Colonic mucosa (tissue), 4 donors: ENCODE measurements around the gene CROCC2. TPM values are rescaled to one million over a fixed set of nuclear protein-coding genes. Genes with fewer than 3 reads are reported as not detected.

Experiments used
- DNase-seq: peaks from one replicate; pipeline ENCODE4 v3.0.0-alpha.2; 2020
- H3K27ac ChIP-seq: fragments of 200-600 bp; one replicate; pipeline ENCODE4 v1.8.0; 2021
- H3K27me3 ChIP-seq: fragments of 200-600 bp; one replicate; pipeline ENCODE4 v1.8.0; 2021
- H3K36me3 ChIP-seq: fragments of 200-600 bp; one replicate; pipeline ENCODE4 v1.8.0; 2021
- H3K4me1 ChIP-seq: fragments of 200-600 bp; one replicate; pipeline ENCODE4 v1.8.0; 2021; ENCODE audit warnings: mild to moderate bottlenecking
- H3K4me3 ChIP-seq: fragments of 200-600 bp; one replicate; pipeline ENCODE4 v1.8.0; 2021
- H3K9ac ChIP-seq, 2 donors: one replicate each; pipeline ENCODE4 v1.7.0; 2013; ENCODE audit warnings: control low read depth in 2 of 2, low read depth in 2 of 2, low read length in 2 of 2
- H3K9me3 ChIP-seq: fragments of 200-600 bp; one replicate; pipeline ENCODE4 v1.8.0; 2021
- CTCF ChIP-seq: fragments of 200-600 bp; IDR thresholded peaks from one replicate; pipeline ENCODE4 v1.8.0; 2022; ENCODE audit warnings: antibody characterized with exemption, mild to moderate bottlenecking
- intact Hi-C: fragments of 100-400 bp; cut with DNase I; formaldehyde crosslinking; loops from one replicate; pipeline ENCODE4 v1.14.1; 2022
- total RNA-seq, 2 donors: library from RNA; stranded (reverse); fragmentation: NEBNext Ultra II Directional in 1 of 2; extraction: Animal tissue kit (Norgen Biotek cat#: 25700) in 1 of 2; gene quantifications; one replicate each; pipeline ENCODE4 v1.2.1, GENCODE V29; 2021
- donor health status: healthy.
- donor health status: DM: no; HTN: no; CAD: no.
- donor health status: DM: no; HTN: no; CAD: no.

CROCC2 gene
- total RNA-seq, 2 donors from 2014 or later: 0.05 TPM; not detected in 1

DNA sequence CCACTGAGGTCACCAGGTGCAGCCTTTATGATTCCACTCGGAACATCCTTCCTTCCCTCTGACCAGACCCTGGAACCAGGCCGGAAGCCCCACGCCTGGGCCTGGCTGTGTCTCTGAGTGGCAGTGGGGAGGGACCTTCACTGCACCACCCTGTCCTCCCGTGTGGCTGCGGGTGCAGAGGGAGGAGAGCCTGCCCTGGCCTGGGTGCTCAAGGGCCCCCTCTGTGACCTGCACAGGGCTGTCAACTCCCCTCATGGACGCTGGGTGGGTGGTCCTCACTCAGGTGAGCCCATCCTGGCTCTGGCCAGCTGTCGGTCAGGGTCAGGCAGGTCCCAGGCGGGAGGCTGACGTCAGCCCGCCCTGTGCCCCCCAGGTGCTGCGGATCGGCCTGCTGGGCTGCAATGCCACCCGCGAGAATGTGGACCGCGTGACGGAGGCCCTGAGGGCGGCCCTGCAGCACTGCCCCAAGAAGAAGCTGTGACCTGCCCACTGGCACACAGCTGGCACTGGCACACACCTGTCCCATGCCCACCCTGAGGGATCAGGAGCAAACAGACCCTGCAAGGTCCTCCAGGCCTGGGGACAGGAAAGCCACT is 27.7 kb upstream of the CROCC2 start:
- intact Hi-C loops: no loop called here
- peaks cover 16% of the 10 kb centered on the region for H3K4me1 ChIP-seq
- TF ChIP-seq CTCF: no peak
- no peaks in the 10 kb centered on the region for H3K36me3 ChIP-seq
- no peak overlapping the region for H3K27ac ChIP-seq
- no peak overlapping the region for H3K9ac ChIP-seq
- DNase-seq: no peak
- H3K9me3 ChIP-seq: no peaks in the 10 kb centered on the region
- H3K27me3 ChIP-seq: no peaks in the 10 kb centered on the region
- no peak overlapping the region for H3K4me3 ChIP-seq

DNA sequence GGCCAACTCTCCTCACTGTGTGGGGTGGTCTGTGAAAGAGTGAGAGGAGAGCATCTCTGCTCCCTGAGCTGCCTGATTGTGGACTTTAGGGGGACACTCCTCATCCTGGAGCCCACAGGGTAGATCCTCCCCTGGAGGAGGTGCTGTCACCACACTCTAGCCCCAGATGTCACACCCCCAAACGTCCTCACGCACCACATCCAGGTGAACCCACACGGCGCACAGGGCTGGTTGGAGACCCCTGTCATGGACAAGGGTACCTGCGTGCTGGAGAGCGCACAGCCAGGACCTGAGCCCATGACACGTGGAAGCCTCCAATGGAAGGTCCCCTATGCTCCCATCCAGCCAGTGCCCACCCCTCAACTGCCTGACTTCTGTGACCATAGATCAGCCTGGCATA is 27.0 kb upstream of the CROCC2 start:
- intact Hi-C loops: no loop called here
- H3K4me3 ChIP-seq: no peak overlapping the region
- H3K4me1 ChIP-seq: peaks cover 16% of the 10 kb centered on the region
- H3K9ac ChIP-seq: no peak overlapping the region
- no peaks in the 10 kb centered on the region for H3K36me3 ChIP-seq
- H3K9me3 ChIP-seq: no peaks in the 10 kb centered on the region
- DNase-seq: no peak
- H3K27me3 ChIP-seq: no peaks in the 10 kb centered on the region
- no peak for TF ChIP-seq CTCF
- no peak overlapping the region for H3K27ac ChIP-seq

DNA sequence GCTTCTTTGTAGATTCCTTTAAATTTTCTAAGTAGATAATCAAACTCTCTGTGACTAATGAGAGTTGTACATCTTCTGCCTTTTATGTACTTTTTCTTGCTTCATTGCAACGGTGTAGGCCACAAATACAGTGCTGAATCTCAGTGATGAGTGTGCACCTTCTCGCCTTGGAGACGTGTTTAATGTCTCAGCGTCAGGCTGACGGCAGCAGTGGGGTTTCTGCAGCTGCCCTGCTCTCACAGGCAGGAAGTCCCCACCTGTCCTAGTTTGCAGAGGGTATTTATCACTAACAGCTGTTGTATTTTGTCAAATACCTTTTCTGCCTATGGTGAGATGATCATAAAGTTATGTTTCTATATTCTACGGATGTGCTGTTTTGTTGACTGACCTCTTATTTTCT is 24.2 kb upstream of the CROCC2 start:
- intact Hi-C loops: no loop called here
- Histone ChIP-seq H3K36me3 (no peaks in the 10 kb centered on the region), H3K9ac (no peak overlapping the region), H3K4me3 (no peak overlapping the region), H3K9me3 (no peaks in the 10 kb centered on the region), H3K27me3 (no peaks in the 10 kb centered on the region), H3K4me1 (peaks cover 1% of the 10 kb centered on the region), H3K27ac (no peak overlapping the region)
- TF ChIP-seq CTCF: no peak
- no peak for DNase-seq

DNA sequence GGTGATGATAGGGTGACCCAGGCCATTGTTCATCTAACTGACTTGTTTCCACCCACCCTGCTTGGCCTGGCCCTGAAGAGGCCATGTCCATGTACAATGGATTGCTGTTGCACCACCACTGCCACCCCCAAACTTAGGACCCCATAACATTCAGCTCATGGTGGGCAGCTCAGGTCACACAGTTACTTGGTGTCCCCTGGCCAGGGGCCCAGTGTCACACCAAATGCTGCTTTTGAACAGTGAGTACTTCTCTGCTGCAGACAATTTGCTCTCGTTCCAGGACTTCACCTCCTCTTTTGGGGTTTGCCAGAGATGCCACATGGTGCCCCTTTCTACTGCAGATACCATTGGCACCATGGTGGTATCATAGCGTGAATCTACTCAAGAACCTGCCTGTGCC is 21.9 kb upstream of the CROCC2 start:
- Histone ChIP-seq H3K27ac (no peak overlapping the region), H3K27me3 (no peaks in the 10 kb centered on the region), H3K4me1 (peaks cover 4% of the 10 kb centered on the region), H3K4me3 (no peak overlapping the region), H3K9ac (no peak overlapping the region), H3K9me3 (no peaks in the 10 kb centered on the region), H3K36me3 (no peaks in the 10 kb centered on the region)
- DNase-seq: no peak
- intact Hi-C loops: no loop called here
- TF ChIP-seq CTCF: no peak

DNA sequence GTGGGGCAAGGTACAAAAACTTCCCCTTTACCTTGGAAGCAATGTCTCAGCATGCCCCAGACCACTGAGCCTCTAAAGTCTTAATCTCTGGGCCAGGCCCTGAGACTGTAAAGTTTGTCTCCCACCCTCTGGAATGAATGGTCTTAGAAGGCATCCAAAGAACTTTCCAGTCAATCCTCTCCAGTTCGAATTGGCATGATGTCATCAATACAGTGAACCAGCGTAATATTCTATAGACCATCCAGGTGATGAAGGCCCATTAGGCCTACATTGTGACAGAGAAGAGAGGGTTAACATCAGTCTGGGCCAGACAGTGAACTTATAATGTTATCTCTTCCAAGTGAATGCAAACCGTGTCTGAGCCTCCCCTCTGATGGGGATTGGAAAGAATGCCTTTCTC is 21.4 kb upstream of the CROCC2 start:
- Histone ChIP-seq H3K27me3 (no peaks in the 10 kb centered on the region), H3K36me3 (no peaks in the 10 kb centered on the region), H3K4me1 (peaks cover 6% of the 10 kb centered on the region), H3K27ac (no peak overlapping the region), H3K9me3 (no peaks in the 10 kb centered on the region), H3K9ac (no peak overlapping the region), H3K4me3 (no peak overlapping the region)
- intact Hi-C loops: no loop called here
- no peak for TF ChIP-seq CTCF
- DNase-seq: no peak
